ENCODE measurements around the gene GPS1.

GPS1 gene

GRCh38 chr17:82063424-82064415 lies 12.0 kb downstream of the GPS1 start:
- peaks cover 63% of the 10 kb centered on the region for H3K36me3 ChIP-seq (ENCODE audit: control insufficient read depth, low read length)
- TF ChIP-seq CTCF (IDR thresholded peaks at IDR 0.05; ENCODE audit: low read depth, low read length, poor library complexity, severe bottlenecking) = no peak
- no peak for TF ChIP-seq EZH2phosphoT487 (IDR thresholded peaks at IDR 0.05; ENCODE audit: borderline replicate concordance, low read length)

GRCh38 chr17:82064433-82065192 lies 12.9 kb downstream of the GPS1 start:
- Histone ChIP-seq H3F3A (ENCODE audit: control insufficient read depth, insufficient read depth) (no peaks in the 10 kb centered on the region), H4K20me1 (ENCODE audit: control insufficient read depth, insufficient read depth, low read depth, low read length) (peaks cover 6% of the 10 kb centered on the region; the same call in 1 of the 2 replicates), H3K79me2 (ENCODE audit: control insufficient read depth, low read length) (peaks cover 36% of the 10 kb centered on the region), H3K9me2 (replicated peaks; ENCODE audit: control insufficient read depth, low read length) (no peaks in the 10 kb centered on the region), H3K27me3 (ENCODE audit: control insufficient read depth, low read length) (no peaks in the 10 kb centered on the region), H3K4me2 (ENCODE audit: low read length) (peak overlapping the region; percentile 75), H3K36me3 (ENCODE audit: control insufficient read depth, low read length) (peaks cover 54% of the 10 kb centered on the region), H3K4me1 (ENCODE audit: control insufficient read depth, low read length) (peaks cover 20% of the 10 kb centered on the region), H3K9me3 (ENCODE audit: control insufficient read depth, insufficient read depth, low read length) (no peaks in the 10 kb centered on the region), H3K27ac (ENCODE audit: low read depth, low read length) (peak overlapping the region; percentile 13; the same call in 1 of the 2 replicates), H3K4me3 (ENCODE audit: low read length) (peak overlapping the region; percentile 95)
- TF ChIP-seq CTCF (IDR thresholded peaks at IDR 0.05; ENCODE audit: low read depth, low read length, poor library complexity, severe bottlenecking) (no peak), EZH2phosphoT487 (IDR thresholded peaks at IDR 0.05; ENCODE audit: borderline replicate concordance, low read length) (no peak)

More at GRCh38 chr17:82063424-82064415, 12.0 kb downstream of the GPS1 start:
- H3K79me2 ChIP-seq (ENCODE audit: control insufficient read depth, low read length) = peaks cover 36% of the 10 kb centered on the region
- H3K27ac ChIP-seq (ENCODE audit: low read depth, low read length) = no peak overlapping the region
- H3K4me1 ChIP-seq (ENCODE audit: control insufficient read depth, low read length) = peaks cover 20% of the 10 kb centered on the region
- peaks cover 6% of the 10 kb centered on the region; the same call in 1 of the 2 replicates for H4K20me1 ChIP-seq (ENCODE audit: control insufficient read depth, insufficient read depth, low read depth, low read length)
- H3K4me3 ChIP-seq (ENCODE audit: low read length) = peak overlapping the region; percentile 95
- H3K27me3 ChIP-seq (ENCODE audit: control insufficient read depth, low read length) = no peaks in the 10 kb centered on the region
- peak overlapping the region; percentile 75 for H3K4me2 ChIP-seq (ENCODE audit: low read length)
- no peaks in the 10 kb centered on the region for H3F3A ChIP-seq (ENCODE audit: control insufficient read depth, insufficient read depth)
- H3K9me2 ChIP-seq (replicated peaks; ENCODE audit: control insufficient read depth, low read length) = no peaks in the 10 kb centered on the region
- no peaks in the 10 kb centered on the region for H3K9me3 ChIP-seq (ENCODE audit: control insufficient read depth, insufficient read depth, low read length)

GRCh38 chr17:82065193-82065637 lies 13.5 kb downstream of the GPS1 start:
- Histone ChIP-seq H4K20me1 (ENCODE audit: control insufficient read depth, insufficient read depth, low read depth, low read length) (peaks cover 6% of the 10 kb centered on the region; the same call in 1 of the 2 replicates), H3K36me3 (ENCODE audit: control insufficient read depth, low read length) (peaks cover 48% of the 10 kb centered on the region), H3K27me3 (ENCODE audit: control insufficient read depth, low read length) (no peaks in the 10 kb centered on the region), H3K4me3 (ENCODE audit: low read length) (peak overlapping the region; percentile 95), H3K79me2 (ENCODE audit: control insufficient read depth, low read length) (peaks cover 36% of the 10 kb centered on the region), H3K4me1 (ENCODE audit: control insufficient read depth, low read length) (peaks cover 20% of the 10 kb centered on the region), H3K4me2 (ENCODE audit: low read length) (peak overlapping the region; percentile 75), H3K9me2 (replicated peaks; ENCODE audit: control insufficient read depth, low read length) (no peaks in the 10 kb centered on the region), H3K9me3 (ENCODE audit: control insufficient read depth, insufficient read depth, low read length) (no peaks in the 10 kb centered on the region), H3K27ac (ENCODE audit: low read depth, low read length) (peak overlapping the region; percentile 13; the same call in 1 of the 2 replicates), H3F3A (ENCODE audit: control insufficient read depth, insufficient read depth) (no peaks in the 10 kb centered on the region)
- TF ChIP-seq EZH2phosphoT487 (IDR thresholded peaks at IDR 0.05; ENCODE audit: borderline replicate concordance, low read length) (no peak), CTCF (IDR thresholded peaks at IDR 0.05; ENCODE audit: low read depth, low read length, poor library complexity, severe bottlenecking) (no peak)

All from DOHH2 (cell line).